KMS-11 (cell line): ENCODE results near the gene RFESD.
"Not testable (repeated sequence)": the region's sequence is repeated elsewhere in the genome, so short reads cannot be mapped to it uniquely, and the experiment has no call there.

Source experiments
- H2AFZ ChIP-seq: fragments of 200-600 bp; sonication (generic); 2 replicates; pipeline ENCODE4 v1.6.1; 2016; ENCODE audit warnings: antibody characterized with exemption, mixed run types, low read depth
- H3K27ac ChIP-seq: fragments of 200-600 bp; sonication (generic); 2 replicates; pipeline ENCODE4 v1.6.1; 2016; ENCODE audit warnings: mild to moderate bottlenecking, mixed run types
- H3K27me3 ChIP-seq: fragments of 200-600 bp; sonication (generic); 2 replicates; pipeline ENCODE4 v1.6.1; 2017; ENCODE audit warnings: mild to moderate bottlenecking, low read depth, mixed run types, moderate library complexity; ENCODE audit not compliant: insufficient read depth
- H3K36me3 ChIP-seq: fragments of 200-600 bp; sonication (generic); 2 replicates; pipeline ENCODE4 v1.6.1; 2017; ENCODE audit warnings: mild to moderate bottlenecking, mixed run types; ENCODE audit not compliant: insufficient read depth
- H3K4me1 ChIP-seq: fragments of 200-600 bp; sonication (generic); 2 replicates; pipeline ENCODE4 v1.6.1; 2016; ENCODE audit warnings: mild to moderate bottlenecking, low read depth, mixed run types; ENCODE audit not compliant: poor library complexity, severe bottlenecking
- H3K4me2 ChIP-seq: fragments of 200-600 bp; sonication (generic); 2 replicates; pipeline ENCODE4 v1.7.0; 2016; ENCODE audit warnings: mild to moderate bottlenecking, mixed run types
- H3K4me3 ChIP-seq: fragments of 200-600 bp; sonication (generic); IDR thresholded peaks from 2 replicates; pipeline ENCODE4 v1.6.1; 2017; ENCODE audit warnings: low read depth, low read length, mixed read lengths; ENCODE audit not compliant: insufficient read depth
- H3K79me2 ChIP-seq: fragments of 200-600 bp; sonication (generic); 2 replicates; pipeline ENCODE4 v1.6.1; 2016; ENCODE audit warnings: low read depth, mixed run types; ENCODE audit not compliant: insufficient read depth
- H3K9ac ChIP-seq: fragments of 200-600 bp; sonication (generic); 2 replicates; pipeline ENCODE4 v1.6.1; 2016; ENCODE audit warnings: mild to moderate bottlenecking, mixed run types
- H4K20me1 ChIP-seq: fragments of 200-600 bp; sonication (generic); 2 replicates; pipeline ENCODE4 v1.6.1; 2016; ENCODE audit warnings: mild to moderate bottlenecking, mixed run types; ENCODE audit not compliant: insufficient read depth
- TF ChIP-seq, protein P1 (sequence below): fragments of 200-600 bp; sonication (generic); conservative IDR thresholded peaks from 2 replicates; pipeline ENCODE4 v1.6.1; 2017; ENCODE audit warnings: low read depth, mild to moderate bottlenecking, antibody characterized with exemption, low read length, moderate library complexity, mixed read lengths

Gene RFESD

DNA sequence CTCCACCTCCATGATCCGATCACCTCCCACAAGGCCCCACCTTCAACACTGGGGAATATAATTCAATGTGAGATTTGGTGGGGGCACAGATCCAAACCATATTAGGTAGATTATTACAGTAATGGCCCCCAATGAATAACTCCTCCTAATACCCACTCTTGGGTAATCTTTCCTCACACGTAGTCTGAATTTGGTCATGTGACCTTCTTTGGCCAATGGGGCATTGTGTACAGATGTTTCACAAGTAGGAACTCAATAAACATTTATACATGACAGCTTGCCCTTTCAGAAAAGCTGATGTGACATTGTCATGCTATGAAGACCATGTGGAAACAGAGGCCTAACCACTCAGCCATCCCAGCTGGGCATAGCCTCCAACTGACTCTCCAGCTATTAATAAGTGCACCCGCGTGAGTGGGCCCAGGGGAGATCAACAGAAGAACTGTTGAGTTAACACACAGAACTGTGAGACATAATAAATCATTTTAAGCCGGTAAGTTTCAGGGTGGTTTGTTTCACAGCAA lies 16.1 kb upstream of the RFESD start:
- H3K9ac ChIP-seq = no peak overlapping the region
- no peaks in the 10 kb centered on the region for H4K20me1 ChIP-seq
- H3K4me1 ChIP-seq = no peaks in the 10 kb centered on the region
- H3K27ac ChIP-seq = no peak overlapping the region
- H3K36me3 ChIP-seq = no peaks in the 10 kb centered on the region
- H3K27me3 ChIP-seq = no peaks in the 10 kb centered on the region
- TF ChIP-seq, protein P1, sequence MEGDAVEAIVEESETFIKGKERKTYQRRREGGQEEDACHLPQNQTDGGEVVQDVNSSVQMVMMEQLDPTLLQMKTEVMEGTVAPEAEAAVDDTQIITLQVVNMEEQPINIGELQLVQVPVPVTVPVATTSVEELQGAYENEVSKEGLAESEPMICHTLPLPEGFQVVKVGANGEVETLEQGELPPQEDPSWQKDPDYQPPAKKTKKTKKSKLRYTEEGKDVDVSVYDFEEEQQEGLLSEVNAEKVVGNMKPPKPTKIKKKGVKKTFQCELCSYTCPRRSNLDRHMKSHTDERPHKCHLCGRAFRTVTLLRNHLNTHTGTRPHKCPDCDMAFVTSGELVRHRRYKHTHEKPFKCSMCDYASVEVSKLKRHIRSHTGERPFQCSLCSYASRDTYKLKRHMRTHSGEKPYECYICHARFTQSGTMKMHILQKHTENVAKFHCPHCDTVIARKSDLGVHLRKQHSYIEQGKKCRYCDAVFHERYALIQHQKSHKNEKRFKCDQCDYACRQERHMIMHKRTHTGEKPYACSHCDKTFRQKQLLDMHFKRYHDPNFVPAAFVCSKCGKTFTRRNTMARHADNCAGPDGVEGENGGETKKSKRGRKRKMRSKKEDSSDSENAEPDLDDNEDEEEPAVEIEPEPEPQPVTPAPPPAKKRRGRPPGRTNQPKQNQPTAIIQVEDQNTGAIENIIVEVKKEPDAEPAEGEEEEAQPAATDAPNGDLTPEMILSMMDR = no peak
- H3K4me3 ChIP-seq = no peak overlapping the region
- H2AFZ ChIP-seq = no peak overlapping the region
- no peaks in the 10 kb centered on the region for H3K79me2 ChIP-seq
- H3K4me2 ChIP-seq = no peak overlapping the region

DNA sequence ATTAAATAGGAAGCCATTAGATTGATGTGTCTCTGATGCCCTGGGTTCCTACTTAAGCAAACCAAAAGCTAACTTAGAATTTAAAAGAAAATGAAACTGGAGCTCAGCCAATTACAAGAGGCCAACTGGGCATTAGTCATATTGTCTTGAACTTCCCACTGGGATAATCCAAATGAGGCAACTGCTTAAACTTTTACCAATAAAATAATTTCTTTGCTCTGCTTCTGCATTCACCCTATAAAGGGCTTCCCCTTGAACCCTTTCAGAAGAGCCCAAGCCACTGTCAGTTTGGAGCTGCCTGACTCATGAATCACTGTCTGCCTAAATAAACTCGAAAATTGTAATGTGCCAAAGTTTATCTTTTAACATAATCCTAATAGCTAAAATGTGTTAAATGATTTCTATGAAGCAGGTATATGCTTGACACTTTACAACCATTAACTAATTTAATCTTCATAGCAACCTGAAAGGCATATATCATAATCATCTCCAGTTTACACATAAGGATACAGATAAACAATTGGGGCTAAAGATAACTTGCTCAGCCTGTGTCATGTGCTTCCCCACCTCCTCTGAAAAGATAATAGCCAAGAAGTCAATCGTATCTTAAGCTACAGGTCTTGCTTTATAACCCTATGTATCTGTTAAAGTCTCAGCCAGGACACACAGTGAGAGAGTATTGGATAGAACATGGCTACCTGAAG lies 15.2 kb upstream of the RFESD start:
- H4K20me1 ChIP-seq = no peaks in the 10 kb centered on the region
- H3K27me3 ChIP-seq = no peaks in the 10 kb centered on the region
- no peaks in the 10 kb centered on the region for H3K4me1 ChIP-seq
- H3K4me2 ChIP-seq = no peak overlapping the region
- H2AFZ ChIP-seq = no peak overlapping the region
- H3K9ac ChIP-seq = no peak overlapping the region
- H3K4me3 ChIP-seq = no peak overlapping the region
- TF ChIP-seq, protein P1 = no peak
- H3K36me3 ChIP-seq = no peaks in the 10 kb centered on the region
- no peak overlapping the region for H3K27ac ChIP-seq
- no peaks in the 10 kb centered on the region for H3K79me2 ChIP-seq

DNA sequence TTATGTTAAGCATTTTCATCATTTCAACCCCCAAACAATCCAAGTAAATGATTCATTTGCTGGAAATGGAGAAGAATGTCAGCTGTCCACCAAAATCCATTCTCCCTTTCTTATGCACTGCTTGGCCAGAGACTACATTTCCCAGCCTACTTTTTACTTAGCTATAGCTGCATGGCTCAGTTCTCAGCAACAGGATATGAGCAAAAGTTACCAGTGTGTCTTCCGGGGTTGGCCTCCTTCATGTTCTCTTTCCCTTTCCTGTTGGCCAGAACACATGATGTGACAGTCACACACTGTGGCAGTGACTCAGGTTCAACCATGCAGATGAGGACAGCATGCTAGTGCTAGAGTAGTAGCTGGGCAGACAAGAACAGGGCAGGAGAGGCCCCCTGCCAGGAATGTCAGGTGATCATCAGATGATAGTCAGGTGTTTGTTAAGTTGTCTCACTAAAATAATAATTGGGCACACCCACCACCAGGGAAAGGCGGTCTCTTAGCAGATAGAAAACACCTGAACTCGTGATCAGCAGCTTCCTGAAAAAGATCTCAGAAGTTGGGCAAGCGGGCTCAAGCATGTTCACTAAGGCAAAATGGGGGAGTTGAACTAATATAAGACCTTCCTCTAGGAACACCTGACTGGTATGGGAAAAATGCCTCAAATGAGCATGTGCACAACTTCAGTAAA lies 14.4 kb upstream of the RFESD start:
- Histone ChIP-seq H3K4me1 (no peaks in the 10 kb centered on the region), H4K20me1 (no peaks in the 10 kb centered on the region), H3K9ac (no peak overlapping the region), H3K79me2 (no peaks in the 10 kb centered on the region), H2AFZ (no peak overlapping the region), H3K4me2 (no peak overlapping the region), H3K36me3 (no peaks in the 10 kb centered on the region), H3K27me3 (no peaks in the 10 kb centered on the region), H3K27ac (no peak overlapping the region), H3K4me3 (no peak overlapping the region)
- TF ChIP-seq, protein P1 = no peak

DNA sequence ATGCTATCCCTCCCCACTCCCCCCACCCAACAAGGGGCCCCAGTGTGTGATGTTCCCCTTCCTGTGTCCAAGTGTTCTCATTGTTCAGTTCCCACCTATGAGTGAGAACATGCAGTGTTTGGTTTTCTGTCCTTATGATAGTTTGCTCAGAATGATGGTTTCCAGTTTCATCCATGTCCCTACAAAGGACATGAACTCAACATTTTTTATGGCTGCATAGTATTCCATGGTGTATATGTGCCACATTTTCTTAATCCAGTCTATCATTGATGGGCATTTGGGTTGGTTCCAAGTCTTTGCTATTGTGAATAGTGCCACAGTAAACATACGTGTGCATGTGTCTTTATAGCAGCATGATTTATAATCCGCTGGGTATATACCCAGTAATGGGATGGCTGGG lies 13.6 kb upstream of the RFESD start:
- H3K4me1 ChIP-seq, H3K36me3 ChIP-seq, H3K4me2 ChIP-seq, H3K4me3 ChIP-seq, H4K20me1 ChIP-seq, H3K27ac ChIP-seq, H2AFZ ChIP-seq, H3K79me2 ChIP-seq, H3K27me3 ChIP-seq, H3K9ac ChIP-seq: not testable (repeated sequence)

DNA sequence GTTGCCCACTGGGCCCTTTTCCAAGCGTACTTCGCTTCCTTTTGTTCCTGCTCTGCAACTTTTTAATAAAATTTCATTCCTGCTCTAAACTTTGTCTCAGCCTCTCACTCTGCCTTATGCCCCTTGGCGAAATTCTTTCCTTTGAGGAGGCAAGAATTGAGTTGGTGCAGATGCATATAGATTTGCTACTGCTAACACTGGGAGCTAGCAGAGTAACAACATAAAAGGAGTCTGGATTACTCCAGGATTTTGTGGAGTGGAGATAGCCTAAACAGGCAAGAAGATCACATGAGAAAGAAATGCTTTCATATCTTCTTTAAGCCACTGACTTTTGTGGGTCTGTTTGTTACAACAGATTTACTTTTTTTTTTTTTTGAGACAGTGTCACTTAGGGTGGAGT lies 12.9 kb upstream of the RFESD start:
- Histone ChIP-seq H3K4me3 (no peak overlapping the region), H3K27me3 (no peaks in the 10 kb centered on the region), H3K27ac (no peak overlapping the region), H2AFZ (no peak overlapping the region), H3K4me1 (peaks cover 6% of the 10 kb centered on the region), H3K79me2 (no peaks in the 10 kb centered on the region), H3K4me2 (no peak overlapping the region), H3K9ac (no peak overlapping the region), H4K20me1 (no peaks in the 10 kb centered on the region), H3K36me3 (no peaks in the 10 kb centered on the region)
- TF ChIP-seq, protein P1 = no peak
